Calu3 (cell line): ENCODE results near the gene ALMS1. TPM values are rescaled to one million over a fixed set of nuclear protein-coding genes. Genes with fewer than 3 reads are reported as not detected.

ENCODE experiments used
- BruUV-seq: library from RNA; stranded (reverse); fragments of 400-500 nt; replicated peaks from 2 replicates; lab custom pipeline; 2021; lab: Mats Ljungman, UMichigan
- CTCF ChIA-PET: fragments of 300-600 bp; sonication (Branson Sonifier 250); formaldehyde crosslinking; loops from one replicate; lab custom pipeline; 2022; ENCODE audit warnings: antibody characterized with exemption; lab: Charles Lee
- DNase-seq: peaks from one replicate; pipeline ENCODE4 v3.0.0; 2022
- H3K27ac Mint-ChIP-seq: one replicate; pipeline ENCODE4 v1.8.0; 2022; ENCODE audit warnings: mixed read lengths; ENCODE audit not compliant: unreplicated experiment
- H3K27me3 Mint-ChIP-seq: one replicate; pipeline ENCODE4 v1.8.0; 2022; ENCODE audit warnings: mixed read lengths; ENCODE audit not compliant: unreplicated experiment
- H3K36me3 Mint-ChIP-seq: one replicate; pipeline ENCODE4 v1.8.0; 2022; ENCODE audit warnings: mild to moderate bottlenecking, moderate library complexity, mixed read lengths; ENCODE audit not compliant: insufficient read depth, unreplicated experiment
- H3K4me1 Mint-ChIP-seq: one replicate; pipeline ENCODE4 v1.8.0; 2022; ENCODE audit warnings: mild to moderate bottlenecking, low read depth, mixed read lengths; ENCODE audit not compliant: unreplicated experiment
- H3K4me3 Mint-ChIP-seq: one replicate; pipeline ENCODE4 v1.8.0; 2022; ENCODE audit warnings: mild to moderate bottlenecking, low read depth, moderate library complexity, mixed read lengths; ENCODE audit not compliant: unreplicated experiment
- H3K9me3 Mint-ChIP-seq: one replicate; pipeline ENCODE4 v1.8.0; 2022; ENCODE audit warnings: low read depth, mixed read lengths; ENCODE audit not compliant: unreplicated experiment
- intact Hi-C: fragments of 100-400 bp; cut with micrococcal nuclease; formaldehyde crosslinking; loops from one replicate; pipeline ENCODE4 v1.10.0; 2022; ENCODE audit not compliant: unreplicated experiment
- total RNA-seq: library from RNA; stranded (reverse); gene quantifications from 2 replicates; pipeline ENCODE4 v1.2.3, GENCODE V29; 2022
- TF ChIP-seq, protein P1 (sequence below): fragments of 200-600 bp; IDR thresholded peaks from one replicate; pipeline ENCODE4 v1.8.0; 2022; ENCODE audit warnings: antibody characterized with exemption; ENCODE audit not compliant: unreplicated experiment

The ALMS1 gene
- total RNA-seq, 1 experiment from 2014 or later = 15.8 TPM

DNA sequence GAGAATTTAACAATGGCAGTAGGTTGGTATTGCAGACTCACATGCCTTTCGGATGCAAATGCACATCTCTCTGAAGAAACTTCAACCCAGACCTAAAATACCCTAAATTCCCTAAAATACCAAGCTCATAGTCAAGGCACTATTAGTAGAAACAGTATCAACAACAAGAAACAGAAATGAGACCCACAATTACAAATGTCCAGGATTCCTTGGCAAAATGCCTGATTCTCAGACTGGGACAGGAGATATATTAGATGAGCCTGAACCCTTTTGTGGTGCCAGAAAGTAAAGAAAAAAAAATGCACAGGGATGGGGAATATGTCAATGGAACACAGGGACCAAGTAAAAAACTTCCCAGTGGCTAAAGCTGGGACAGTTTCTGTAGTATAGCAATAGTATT, 179.3 kb downstream of the ALMS1 start:
- Mint-ChIP-seq H3K4me1 (no peaks in the 10 kb centered on the region), H3K27ac (no peak overlapping the region)
- BruUV-seq = no TSS peak

DNA sequence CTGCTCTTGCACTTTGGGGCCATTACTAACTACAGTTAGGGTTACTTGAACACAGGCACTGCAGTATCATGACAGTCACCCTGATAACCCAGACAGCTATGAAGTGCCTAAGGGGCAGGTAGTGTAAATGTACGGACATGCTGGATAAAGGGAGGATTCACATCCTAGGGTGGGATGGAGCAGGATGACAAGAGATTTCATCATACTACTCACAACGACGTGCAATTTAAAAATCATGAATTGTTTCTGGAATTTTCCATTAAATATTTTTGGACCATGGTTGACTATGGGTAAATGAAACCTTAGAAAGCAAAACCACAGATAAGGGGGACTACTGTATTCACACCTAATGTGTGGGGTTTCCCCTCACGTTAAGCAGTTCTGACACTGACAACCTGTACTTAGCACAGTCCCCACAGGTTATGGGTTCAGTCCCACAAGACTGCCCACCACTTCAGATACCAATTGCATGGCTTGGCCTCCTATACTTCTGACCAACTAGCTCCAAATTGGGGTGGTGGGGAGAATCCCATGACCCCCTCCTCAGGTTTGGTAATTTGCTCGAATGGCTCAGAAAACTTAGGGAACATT, 180.7 kb downstream of the ALMS1 start:
- CTCF ChIA-PET = no interaction called here
- Mint-ChIP-seq H3K36me3 (no peaks in the 10 kb centered on the region), H3K27ac (no peak overlapping the region), H3K4me1 (no peaks in the 10 kb centered on the region), H3K4me3 (no peak overlapping the region), H3K9me3 (no peaks in the 10 kb centered on the region), H3K27me3 (no peaks in the 10 kb centered on the region)
- TF ChIP-seq, protein P1, sequence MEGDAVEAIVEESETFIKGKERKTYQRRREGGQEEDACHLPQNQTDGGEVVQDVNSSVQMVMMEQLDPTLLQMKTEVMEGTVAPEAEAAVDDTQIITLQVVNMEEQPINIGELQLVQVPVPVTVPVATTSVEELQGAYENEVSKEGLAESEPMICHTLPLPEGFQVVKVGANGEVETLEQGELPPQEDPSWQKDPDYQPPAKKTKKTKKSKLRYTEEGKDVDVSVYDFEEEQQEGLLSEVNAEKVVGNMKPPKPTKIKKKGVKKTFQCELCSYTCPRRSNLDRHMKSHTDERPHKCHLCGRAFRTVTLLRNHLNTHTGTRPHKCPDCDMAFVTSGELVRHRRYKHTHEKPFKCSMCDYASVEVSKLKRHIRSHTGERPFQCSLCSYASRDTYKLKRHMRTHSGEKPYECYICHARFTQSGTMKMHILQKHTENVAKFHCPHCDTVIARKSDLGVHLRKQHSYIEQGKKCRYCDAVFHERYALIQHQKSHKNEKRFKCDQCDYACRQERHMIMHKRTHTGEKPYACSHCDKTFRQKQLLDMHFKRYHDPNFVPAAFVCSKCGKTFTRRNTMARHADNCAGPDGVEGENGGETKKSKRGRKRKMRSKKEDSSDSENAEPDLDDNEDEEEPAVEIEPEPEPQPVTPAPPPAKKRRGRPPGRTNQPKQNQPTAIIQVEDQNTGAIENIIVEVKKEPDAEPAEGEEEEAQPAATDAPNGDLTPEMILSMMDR = no peak
- no peak for DNase-seq
- BruUV-seq = no TSS peak
- intact Hi-C loops = no loop called here

More for the DNA sequence above, 179.3 kb downstream of the ALMS1 start:
- TF ChIP-seq, protein P1 = no peak
- intact Hi-C loops = no loop called here
- Mint-ChIP-seq H3K9me3 (no peaks in the 10 kb centered on the region), H3K4me3 (no peak overlapping the region), H3K27me3 (no peaks in the 10 kb centered on the region), H3K36me3 (no peaks in the 10 kb centered on the region)
- CTCF ChIA-PET = no interaction called here
- no peak for DNase-seq

DNA sequence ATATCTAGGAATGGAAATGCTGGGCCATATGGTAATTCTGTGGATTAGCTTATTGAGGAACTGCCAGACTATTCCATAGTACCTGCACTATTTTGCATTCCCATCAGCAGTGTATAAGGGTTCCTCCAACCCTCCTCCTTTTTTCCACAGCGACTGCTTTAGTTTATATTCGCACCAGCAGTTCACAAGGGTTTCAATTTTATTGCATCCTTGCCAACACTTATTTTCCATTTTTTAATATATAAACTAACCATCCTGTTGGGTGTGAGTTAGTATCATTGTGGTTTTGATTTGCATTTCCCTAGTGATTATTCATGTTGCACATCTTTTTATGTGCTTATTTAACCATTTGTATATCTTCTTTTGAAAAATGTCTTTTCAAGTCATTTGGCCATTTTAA, 189.6 kb downstream of the ALMS1 start:
- H3K9me3 Mint-ChIP-seq = no peaks in the 10 kb centered on the region
- no peaks in the 10 kb centered on the region for H3K36me3 Mint-ChIP-seq
- CTCF ChIA-PET = no interaction called here
- TF ChIP-seq, protein P1 = no peak
- intact Hi-C loops = no loop called here
- no peak overlapping the region for H3K27ac Mint-ChIP-seq
- H3K4me3 Mint-ChIP-seq = no peak overlapping the region
- no peaks in the 10 kb centered on the region for H3K4me1 Mint-ChIP-seq
- H3K27me3 Mint-ChIP-seq = no peaks in the 10 kb centered on the region
- no TSS peak for BruUV-seq
- no peak for DNase-seq

DNA sequence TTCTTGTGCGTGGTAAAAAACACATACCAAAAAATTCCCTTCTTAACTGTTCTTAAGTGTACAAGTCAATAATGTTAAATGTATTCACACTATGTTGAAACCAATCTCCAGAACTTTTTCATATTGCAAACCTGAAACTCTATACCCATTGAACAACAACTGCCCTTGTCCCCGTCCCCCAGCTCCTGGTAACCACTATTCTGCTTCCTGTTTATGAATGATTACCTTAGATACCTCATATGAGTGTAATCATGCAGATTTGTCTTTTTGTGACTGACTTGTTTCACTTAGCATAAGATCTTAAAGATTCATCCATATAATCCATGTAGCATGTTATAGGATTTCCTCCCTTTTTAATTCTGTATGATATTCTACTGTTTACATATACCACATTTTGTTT, 196.7 kb downstream of the ALMS1 start:
- CTCF ChIA-PET = no interaction called here
- H3K9me3 Mint-ChIP-seq = no peaks in the 10 kb centered on the region
- H3K4me3 Mint-ChIP-seq = no peak overlapping the region
- H3K27me3 Mint-ChIP-seq = no peaks in the 10 kb centered on the region
- no peak overlapping the region for H3K27ac Mint-ChIP-seq
- BruUV-seq = no TSS peak
- no peaks in the 10 kb centered on the region for H3K4me1 Mint-ChIP-seq
- TF ChIP-seq, protein P1 = no peak
- intact Hi-C loops = no loop called here
- no peaks in the 10 kb centered on the region for H3K36me3 Mint-ChIP-seq
- no peak for DNase-seq
